A549 (cell line): ENCODE results near the gene SLC44A2.

Experiments
- CEBPB ChIP-seq, 2 experiments: fragments of >200 bp in 1 of 2; sonication (Bioruptor Twin) in 1 of 2; formaldehyde crosslinking in 1 of 2; IDR thresholded peaks; 2 replicates each; pipeline ENCODE4 v1.6.1; 2012 to 2016
- CHD2 ChIP-seq: fragments of 150-350 bp; IDR thresholded peaks from 2 replicates; pipeline ENCODE4 v1.6.1; 2014; ENCODE audit warnings: low read length; ENCODE audit not compliant: partially characterized antibody
- CTCF ChIP-seq: fragments of >200 bp; sonication (Bioruptor Twin); formaldehyde crosslinking; IDR thresholded peaks from 3 replicates; pipeline ENCODE4 v1.5.1; 2016
- EP300 ChIP-seq, 2 experiments: fragments of >200 bp; sonication (Bioruptor Twin); formaldehyde crosslinking; IDR thresholded peaks; 2 replicates in 1 of 2; 3 replicates in 1 of 2; pipeline ENCODE4 v1.6.1; 2016 to 2017
- HDAC2 ChIP-seq: fragments of 200-600 bp; sonication (generic); IDR thresholded peaks from 2 replicates; pipeline ENCODE4 v1.6.1; 2016
- HOXA7 ChIP-seq: fragments of 250-450 bp; sonication (Bioruptor Pico); IDR thresholded peaks from 2 replicates; pipeline ENCODE4 v1.5.0; 2020; ENCODE audit warnings: mild to moderate bottlenecking, moderate library complexity
- MAFK ChIP-seq: fragments of 450-650 bp; IDR thresholded peaks from 2 replicates; pipeline ENCODE4 v1.6.1; 2014; ENCODE audit not compliant: partially characterized antibody
- MYC ChIP-seq: IDR thresholded peaks from 2 replicates; pipeline ENCODE4 v1.6.1; 2012; ENCODE audit warnings: mild to moderate bottlenecking, inconsistent platforms, low read length, improper control_type of control experiment, borderline replicate concordance
- PBX3 ChIP-seq: IDR thresholded peaks from 2 replicates; pipeline ENCODE4 v1.6.1; 2012
- POLR2A ChIP-seq: IDR thresholded peaks from 2 replicates; pipeline ENCODE4 v1.6.1; 2012; ENCODE audit warnings: mild to moderate bottlenecking, low read length
- RAD21 ChIP-seq, 2 experiments: fragments of >200 bp in 1 of 2; sonication (Bioruptor Twin) in 1 of 2; formaldehyde crosslinking in 1 of 2; IDR thresholded peaks in 1 of 2; conservative IDR thresholded peaks in 1 of 2; 2 replicates in 1 of 2; 3 replicates in 1 of 2; pipeline ENCODE4 v1.6.1; 2012 to 2018; ENCODE audit warnings: inconsistent platforms in 1 of 2
- REST ChIP-seq: fragments of 200-600 bp; sonication (generic); IDR thresholded peaks from 2 replicates; pipeline ENCODE4 v1.6.1; 2016; ENCODE audit warnings: antibody characterized with exemption, mild to moderate bottlenecking, moderate library complexity
- RFX5 ChIP-seq: fragments of 450-650 bp; IDR thresholded peaks from 2 replicates; pipeline ENCODE4 v1.7.1; 2014; ENCODE audit warnings: antibody characterized with exemption, mild to moderate bottlenecking, moderate library complexity

GRCh38 chr19:10670182-10670581 lies 44.8 kb downstream of the SLC44A2 start:
- TF ChIP-seq EP300 (IDR thresholded peaks at IDR 0.05) (no peak), CTCF (no peak), MAFK (no peak), PBX3 (no peak), MYC (no peak), REST (no peak), HDAC2 (no peak), CHD2 (no peak), RFX5 (no peak), POLR2A (no peak), HOXA7 (no peak), RAD21 (conservative IDR thresholded peaks at IDR 0.05 in 1 of 2, IDR thresholded peaks at IDR 0.05 in 1 of 2) (no peak), CEBPB (IDR thresholded peaks at IDR 0.05) (no peak)
